ENCODE measurements around the gene AUH. TPM values are rescaled to one million over a fixed set of nuclear protein-coding genes. Genes with fewer than 3 reads are reported as not detected.

AUH gene
- total RNA-seq, 6 donors from 2014 or later, result 13.7 to 38.5 (median 24.4) TPM

- peaks cover 12 to 19% (median 17%) of the 10 kb centered on the region in 4 donors for H3K4me1 ChIP-seq
- ATAC-seq (ENCODE audit: low FRiP score in 2 of 2) (no peak), DNase-seq (no peak)
- H3K27me3 ChIP-seq, result no peaks in the 10 kb centered on the region
- H3K27ac ChIP-seq, result peak overlapping the region in 2 of 4 donors; percentile 55 to 76
- 63% methylated on average over 7 of the region's 7 CpGs for WGBS, 2 donors
- TF ChIP-seq EP300 (IDR thresholded peaks at IDR 0.05) (no peak), POLR2A (IDR thresholded peaks at IDR 0.05) (no peak), POLR2AphosphoS5 (IDR thresholded peaks at IDR 0.05) (no peak)
- TF ChIP-seq, protein P1, sequence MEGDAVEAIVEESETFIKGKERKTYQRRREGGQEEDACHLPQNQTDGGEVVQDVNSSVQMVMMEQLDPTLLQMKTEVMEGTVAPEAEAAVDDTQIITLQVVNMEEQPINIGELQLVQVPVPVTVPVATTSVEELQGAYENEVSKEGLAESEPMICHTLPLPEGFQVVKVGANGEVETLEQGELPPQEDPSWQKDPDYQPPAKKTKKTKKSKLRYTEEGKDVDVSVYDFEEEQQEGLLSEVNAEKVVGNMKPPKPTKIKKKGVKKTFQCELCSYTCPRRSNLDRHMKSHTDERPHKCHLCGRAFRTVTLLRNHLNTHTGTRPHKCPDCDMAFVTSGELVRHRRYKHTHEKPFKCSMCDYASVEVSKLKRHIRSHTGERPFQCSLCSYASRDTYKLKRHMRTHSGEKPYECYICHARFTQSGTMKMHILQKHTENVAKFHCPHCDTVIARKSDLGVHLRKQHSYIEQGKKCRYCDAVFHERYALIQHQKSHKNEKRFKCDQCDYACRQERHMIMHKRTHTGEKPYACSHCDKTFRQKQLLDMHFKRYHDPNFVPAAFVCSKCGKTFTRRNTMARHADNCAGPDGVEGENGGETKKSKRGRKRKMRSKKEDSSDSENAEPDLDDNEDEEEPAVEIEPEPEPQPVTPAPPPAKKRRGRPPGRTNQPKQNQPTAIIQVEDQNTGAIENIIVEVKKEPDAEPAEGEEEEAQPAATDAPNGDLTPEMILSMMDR (IDR thresholded peaks at IDR 0.05), result no peak
- no peaks in the 10 kb centered on the region for H3K36me3 ChIP-seq
- H3K9me3 ChIP-seq, result no peaks in the 10 kb centered on the region
- H3K4me3 ChIP-seq, result no peak overlapping the region
Observed at GRCh38 chr9:91211414-91211813, 150.3 kb downstream of the AUH start.

- no peak overlapping the region for H3K4me3 ChIP-seq
- H3K27me3 ChIP-seq, result no peaks in the 10 kb centered on the region
- DNase-seq (no peak), ATAC-seq (ENCODE audit: low FRiP score in 2 of 2) (no peak)
- H3K9me3 ChIP-seq, result no peaks in the 10 kb centered on the region
- peaks cover 12 to 19% (median 17%) of the 10 kb centered on the region in 4 donors for H3K4me1 ChIP-seq
- H3K27ac ChIP-seq, result no peak overlapping the region
- H3K36me3 ChIP-seq, result no peaks in the 10 kb centered on the region
- 88 to 92% methylated on average over 6 of the region's 6 CpGs for WGBS, 2 donors
- TF ChIP-seq, protein P1 (IDR thresholded peaks at IDR 0.05), result no peak
- TF ChIP-seq POLR2A (IDR thresholded peaks at IDR 0.05) (no peak), POLR2AphosphoS5 (IDR thresholded peaks at IDR 0.05) (no peak), EP300 (IDR thresholded peaks at IDR 0.05) (no peak)
Observed at GRCh38 chr9:91210318-91210717, 151.4 kb downstream of the AUH start.

DNA sequence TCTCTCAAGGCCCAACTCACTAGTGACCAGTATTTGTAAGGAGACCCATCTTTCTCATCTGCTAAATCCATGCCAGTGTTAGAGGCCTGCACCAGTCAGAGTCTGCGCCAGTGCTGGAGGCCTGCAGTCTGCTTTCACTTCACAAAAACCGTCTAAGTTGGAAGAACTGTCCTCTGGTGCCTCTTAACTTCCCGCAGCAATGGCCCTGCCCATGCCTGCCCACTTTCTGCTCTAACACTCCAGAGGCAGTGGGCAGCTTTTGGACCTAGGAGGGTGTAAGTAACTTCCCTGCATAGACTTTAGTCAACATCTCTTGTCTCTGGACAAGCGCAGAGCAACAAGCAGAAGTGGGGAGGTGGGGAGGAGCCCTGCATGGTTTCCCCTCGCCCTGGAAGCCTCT is 152.9 kb downstream of the AUH start:
- peak in 1 of 2 donors; percentile 5 for ATAC-seq (ENCODE audit: low FRiP score in 2 of 2)
- no peaks in the 10 kb centered on the region for H3K27me3 ChIP-seq
- WGBS, 2 donors, result 81 to 91% methylated on average over 5 of the region's 5 CpGs

DNA sequence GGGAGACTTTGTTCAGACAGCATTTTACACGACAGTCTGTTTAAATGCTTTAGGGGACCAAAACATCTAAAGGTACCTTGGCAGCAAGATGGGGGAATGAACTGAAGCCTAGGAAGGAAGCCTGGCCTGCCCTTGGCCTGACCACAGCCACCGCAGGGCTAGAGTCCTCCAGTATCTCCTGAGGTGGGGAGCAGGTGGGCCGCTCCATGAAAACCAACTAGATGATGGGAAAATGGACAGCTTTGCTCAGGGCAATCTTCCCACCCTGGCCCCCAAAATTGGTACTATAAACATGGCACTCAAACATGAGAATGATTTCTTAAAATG is 153.3 kb downstream of the AUH start:
- WGBS, 2 donors, result 0 to 62% methylated on average over 1 to 3 of the region's 3 CpGs
- peak overlapping the region; percentile 74 to 84 (median 78) for H3K27ac ChIP-seq

More for the DNA sequence above, 152.9 kb downstream of the AUH start:
- TF ChIP-seq EP300 (IDR thresholded peaks at IDR 0.05) (no peak), POLR2A (IDR thresholded peaks at IDR 0.05) (no peak), POLR2AphosphoS5 (IDR thresholded peaks at IDR 0.05) (no peak)
- TF ChIP-seq, protein P1 (IDR thresholded peaks at IDR 0.05), result no peak
- H3K9me3 ChIP-seq, result no peaks in the 10 kb centered on the region
- H3K27ac ChIP-seq, result peak overlapping the region; percentile 74 to 84 (median 78)
- H3K36me3 ChIP-seq, result no peaks in the 10 kb centered on the region
- no peak for DNase-seq
- H3K4me1 ChIP-seq, result peaks cover 12 to 19% (median 17%) of the 10 kb centered on the region in 4 donors
- no peak overlapping the region for H3K4me3 ChIP-seq

More for the DNA sequence above, 153.3 kb downstream of the AUH start:
- DNase-seq, result no peak
- Histone ChIP-seq H3K4me3 (no peak overlapping the region), H3K9me3 (no peaks in the 10 kb centered on the region), H3K36me3 (no peaks in the 10 kb centered on the region), H3K27me3 (no peaks in the 10 kb centered on the region), H3K4me1 (peaks cover 12 to 19% (median 17%) of the 10 kb centered on the region in 4 donors)
- no peak for TF ChIP-seq EP300 (IDR thresholded peaks at IDR 0.05)
- TF ChIP-seq POLR2AphosphoS5 (IDR thresholded peaks at IDR 0.05), result peak in 1 of 2 donors; percentile 1
- TF ChIP-seq, protein P1 (IDR thresholded peaks at IDR 0.05), result no peak
- peak in 1 of 4 donors; percentile 22 for TF ChIP-seq POLR2A (IDR thresholded peaks at IDR 0.05)
- peak; percentile 8 to 41 for ATAC-seq (ENCODE audit: low FRiP score in 2 of 2)
